GM15510 (cell line): ENCODE measurements around the gene BTBD2.

ENCODE experiments used
- POLR2A ChIP-seq: IDR thresholded peaks from 3 replicates; pipeline ENCODE4 v1.6.1; 2011; ENCODE audit warnings: borderline replicate concordance; ENCODE audit not compliant: insufficient read length; ENCODE audit errors: extremely low read depth

Gene BTBD2

GRCh38 chr19:1977120-1977519 is 38.4 kb downstream of the BTBD2 start:
- TF ChIP-seq POLR2A, result no peak

GRCh38 chr19:1975162-1975480 is 40.4 kb downstream of the BTBD2 start:
- TF ChIP-seq POLR2A, result no peak

- TF ChIP-seq POLR2A, result no peak
Measured at GRCh38 chr19:1974381-1975161, 40.9 kb downstream of the BTBD2 start.

- TF ChIP-seq POLR2A, result no peak
Measured at GRCh38 chr19:1970806-1971502, 44.6 kb downstream of the BTBD2 start.

- no peak for TF ChIP-seq POLR2A
Measured at GRCh38 chr19:1970003-1970805, 45.3 kb downstream of the BTBD2 start.

- no peak for TF ChIP-seq POLR2A
Measured at GRCh38 chr19:1969176-1970002, 46.1 kb downstream of the BTBD2 start.

- no peak for TF ChIP-seq POLR2A
Measured at GRCh38 chr19:1968279-1969175, 47.0 kb downstream of the BTBD2 start.

- TF ChIP-seq POLR2A, result no peak
Measured at GRCh38 chr19:1967087-1967608, 48.4 kb downstream of the BTBD2 start.

- no peak for TF ChIP-seq POLR2A
Measured at GRCh38 chr19:1962674-1963073, 52.8 kb downstream of the BTBD2 start.

- no peak for TF ChIP-seq POLR2A
Measured at GRCh38 chr19:1961000-1961883, 54.3 kb downstream of the BTBD2 start.

GRCh38 chr19:1959928-1960589 is 55.5 kb downstream of the BTBD2 start:
- TF ChIP-seq POLR2A, result no peak

GRCh38 chr19:1957562-1958248 is 57.8 kb downstream of the BTBD2 start:
- TF ChIP-seq POLR2A, result no peak

GRCh38 chr19:1956868-1957492 is 58.5 kb downstream of the BTBD2 start:
- TF ChIP-seq POLR2A, result no peak
